Activated naive CD4-positive, alpha-beta T cell treated with anti-CD3 and anti-CD28 coated beads, Interleukin-2, amount 50 U/mL, for 24 hours (primary cell): ENCODE results near the gene PUS1.

Source experiments
- H3K27ac Mint-ChIP-seq: one replicate; pipeline ENCODE4 v1.8.0; 2021; ENCODE audit warnings: mild to moderate bottlenecking, mixed read lengths
- H3K27me3 Mint-ChIP-seq: one replicate; pipeline ENCODE4 v1.8.0; 2021; ENCODE audit warnings: mixed read lengths
- H3K36me3 Mint-ChIP-seq: one replicate; pipeline ENCODE4 v1.8.0; 2021; ENCODE audit warnings: mixed read lengths
- H3K4me1 Mint-ChIP-seq: one replicate; pipeline ENCODE4 v1.8.0; 2021; ENCODE audit warnings: mixed read lengths
- H3K4me3 Mint-ChIP-seq: one replicate; pipeline ENCODE4 v1.8.0; 2021; ENCODE audit warnings: mild to moderate bottlenecking, mixed read lengths
- H3K9me3 Mint-ChIP-seq: one replicate; pipeline ENCODE4 v1.8.0; 2021; ENCODE audit warnings: mixed read lengths

The PUS1 gene

DNA sequence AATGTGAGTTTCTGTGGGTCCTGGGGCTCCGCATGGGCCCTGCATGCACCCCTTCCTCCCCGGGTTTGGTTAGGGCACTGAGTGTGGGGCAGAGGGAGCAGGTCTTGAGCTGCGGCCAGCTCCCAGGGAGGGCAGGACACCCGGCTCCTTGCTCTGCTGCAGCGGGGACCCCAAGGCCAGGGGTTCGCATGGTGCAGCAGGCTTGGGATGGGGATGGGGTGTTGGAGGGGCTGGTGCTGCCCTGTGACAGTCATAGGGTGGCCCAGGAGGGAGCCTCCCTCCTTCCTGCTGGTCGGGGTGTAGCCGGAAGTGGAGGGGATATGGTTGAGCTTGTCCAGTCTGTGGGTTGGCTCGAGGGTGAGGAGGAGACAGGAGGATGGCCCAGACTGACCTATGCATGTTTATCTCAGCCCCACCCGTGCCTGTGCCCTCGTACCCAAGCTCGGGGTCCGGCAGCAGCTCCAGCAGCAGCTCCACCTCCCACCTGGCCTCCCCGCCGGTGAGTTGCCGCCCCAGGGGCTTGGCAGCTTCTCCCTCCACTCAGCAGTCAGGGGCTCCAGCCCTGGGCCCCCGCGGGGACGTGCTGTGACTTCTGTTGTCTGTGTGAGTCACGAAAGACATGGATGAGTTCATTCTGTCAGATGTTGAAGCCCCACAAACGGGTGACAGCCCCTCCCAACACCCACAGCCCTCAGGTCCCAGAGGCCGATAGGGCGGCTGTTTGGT lies 18.6 kb upstream of the PUS1 start:
- Mint-ChIP-seq H3K27me3 (no peaks in the 10 kb centered on the region), H3K4me3 (no peak overlapping the region), H3K36me3 (no peaks in the 10 kb centered on the region), H3K4me1 (peaks cover 2% of the 10 kb centered on the region), H3K9me3 (no peaks in the 10 kb centered on the region), H3K27ac (no peak overlapping the region)

GRCh38 chr12:131911028-131911650 lies 17.9 kb upstream of the PUS1 start:
- no peaks in the 10 kb centered on the region for H3K4me1 Mint-ChIP-seq
- H3K36me3 Mint-ChIP-seq, result no peaks in the 10 kb centered on the region
- no peaks in the 10 kb centered on the region for H3K9me3 Mint-ChIP-seq
- no peak overlapping the region for H3K27ac Mint-ChIP-seq
- H3K27me3 Mint-ChIP-seq, result no peaks in the 10 kb centered on the region
- H3K4me3 Mint-ChIP-seq, result no peak overlapping the region

GRCh38 chr12:131911851-131912477 lies 17.1 kb upstream of the PUS1 start:
- Mint-ChIP-seq H3K9me3 (no peaks in the 10 kb centered on the region), H3K4me1 (no peaks in the 10 kb centered on the region), H3K36me3 (no peaks in the 10 kb centered on the region), H3K4me3 (no peak overlapping the region), H3K27ac (no peak overlapping the region), H3K27me3 (no peaks in the 10 kb centered on the region)

GRCh38 chr12:131912518-131913274 lies 16.4 kb upstream of the PUS1 start:
- H3K4me3 Mint-ChIP-seq, result no peak overlapping the region
- no peaks in the 10 kb centered on the region for H3K4me1 Mint-ChIP-seq
- no peak overlapping the region for H3K27ac Mint-ChIP-seq
- H3K9me3 Mint-ChIP-seq, result no peaks in the 10 kb centered on the region
- no peaks in the 10 kb centered on the region for H3K36me3 Mint-ChIP-seq
- H3K27me3 Mint-ChIP-seq, result no peaks in the 10 kb centered on the region

GRCh38 chr12:131913666-131914065 lies 15.4 kb upstream of the PUS1 start:
- H3K9me3 Mint-ChIP-seq, result no peaks in the 10 kb centered on the region
- H3K27ac Mint-ChIP-seq, result no peak overlapping the region
- no peaks in the 10 kb centered on the region for H3K27me3 Mint-ChIP-seq
- H3K4me1 Mint-ChIP-seq, result no peaks in the 10 kb centered on the region
- no peak overlapping the region for H3K4me3 Mint-ChIP-seq
- H3K36me3 Mint-ChIP-seq, result no peaks in the 10 kb centered on the region

GRCh38 chr12:131914179-131914702 lies 14.8 kb upstream of the PUS1 start:
- H3K4me3 Mint-ChIP-seq, result no peak overlapping the region
- no peaks in the 10 kb centered on the region for H3K9me3 Mint-ChIP-seq
- H3K36me3 Mint-ChIP-seq, result no peaks in the 10 kb centered on the region
- no peak overlapping the region for H3K27ac Mint-ChIP-seq
- no peaks in the 10 kb centered on the region for H3K4me1 Mint-ChIP-seq
- no peaks in the 10 kb centered on the region for H3K27me3 Mint-ChIP-seq

- Mint-ChIP-seq H3K27ac (no peak overlapping the region), H3K36me3 (no peaks in the 10 kb centered on the region), H3K9me3 (no peaks in the 10 kb centered on the region), H3K4me1 (no peaks in the 10 kb centered on the region), H3K4me3 (no peak overlapping the region), H3K27me3 (no peaks in the 10 kb centered on the region)
Measured at GRCh38 chr12:131915000-131915689, 13.9 kb upstream of the PUS1 start.

DNA sequence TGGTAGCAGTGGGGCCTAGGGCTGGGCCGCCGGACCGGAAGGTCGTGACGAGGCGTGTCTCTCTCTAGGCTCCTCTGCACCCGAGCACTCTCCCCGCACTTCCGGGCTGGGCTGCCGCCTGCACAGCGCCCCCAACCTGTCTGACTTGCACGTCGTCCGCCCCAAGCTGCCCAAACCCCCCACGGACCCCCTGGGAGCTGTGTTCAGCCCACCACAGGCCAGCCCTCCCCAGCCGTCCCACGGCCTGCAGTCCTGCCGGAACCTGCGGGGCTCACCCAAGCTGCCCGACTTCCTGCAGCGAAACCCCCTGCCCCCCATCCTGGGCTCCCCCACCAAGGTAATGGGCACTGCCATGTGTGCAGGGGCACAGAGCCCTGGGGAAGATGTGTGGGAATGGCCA lies 13.3 kb upstream of the PUS1 start:
- Mint-ChIP-seq H3K36me3 (no peaks in the 10 kb centered on the region), H3K9me3 (no peaks in the 10 kb centered on the region), H3K4me1 (no peaks in the 10 kb centered on the region), H3K4me3 (no peak overlapping the region), H3K27me3 (no peaks in the 10 kb centered on the region), H3K27ac (no peak overlapping the region)

- Mint-ChIP-seq H3K36me3 (no peaks in the 10 kb centered on the region), H3K4me3 (no peak overlapping the region), H3K27me3 (no peaks in the 10 kb centered on the region), H3K9me3 (no peaks in the 10 kb centered on the region), H3K27ac (no peak overlapping the region), H3K4me1 (no peaks in the 10 kb centered on the region)
Measured at GRCh38 chr12:131916306-131917138, 12.6 kb upstream of the PUS1 start.

DNA sequence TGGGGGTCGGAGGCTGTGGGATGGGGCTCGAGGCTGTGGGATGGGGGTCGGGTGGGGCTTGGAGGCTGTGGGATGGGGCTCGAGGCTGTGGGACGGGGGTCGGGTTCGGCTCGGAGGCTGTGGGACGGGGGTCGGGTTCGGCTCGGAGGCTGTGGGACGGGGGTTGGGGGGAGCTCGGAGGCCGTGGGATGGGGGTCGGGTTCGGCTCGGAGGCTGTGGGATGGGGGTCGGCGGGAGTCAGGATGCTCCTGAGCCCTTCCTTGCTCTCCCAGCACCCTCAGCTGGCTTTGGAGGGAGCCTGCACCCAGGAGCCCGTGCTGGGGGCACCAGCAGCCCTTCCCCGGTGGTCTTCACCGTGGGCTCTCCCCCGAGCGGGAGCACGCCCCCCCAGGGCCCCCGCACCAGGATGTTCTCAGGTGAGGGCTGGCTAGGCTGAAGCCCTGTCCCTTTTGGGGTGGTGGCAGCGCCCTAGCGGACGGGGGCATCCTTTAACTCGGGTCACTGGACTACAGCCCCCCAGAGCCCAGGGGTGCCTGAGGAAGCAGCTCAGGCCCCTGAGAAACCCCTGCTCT lies 11.9 kb upstream of the PUS1 start:
- no peak overlapping the region for H3K27ac Mint-ChIP-seq
- H3K4me1 Mint-ChIP-seq, result no peaks in the 10 kb centered on the region
- no peaks in the 10 kb centered on the region for H3K27me3 Mint-ChIP-seq
- no peak overlapping the region for H3K4me3 Mint-ChIP-seq
- H3K36me3 Mint-ChIP-seq, result peaks cover 2% of the 10 kb centered on the region
- H3K9me3 Mint-ChIP-seq, result no peaks in the 10 kb centered on the region

- no peak overlapping the region for H3K27ac Mint-ChIP-seq
- H3K9me3 Mint-ChIP-seq, result no peaks in the 10 kb centered on the region
- H3K4me1 Mint-ChIP-seq, result no peaks in the 10 kb centered on the region
- H3K36me3 Mint-ChIP-seq, result peaks cover 2% of the 10 kb centered on the region
- no peaks in the 10 kb centered on the region for H3K27me3 Mint-ChIP-seq
- H3K4me3 Mint-ChIP-seq, result no peak overlapping the region
Measured at GRCh38 chr12:131917711-131918306, 11.3 kb upstream of the PUS1 start.

GRCh38 chr12:131918311-131919050 lies 10.6 kb upstream of the PUS1 start:
- Mint-ChIP-seq H3K27ac (no peak overlapping the region), H3K4me3 (no peak overlapping the region), H3K36me3 (peaks cover 2% of the 10 kb centered on the region), H3K4me1 (no peaks in the 10 kb centered on the region), H3K27me3 (no peaks in the 10 kb centered on the region), H3K9me3 (no peaks in the 10 kb centered on the region)

DNA sequence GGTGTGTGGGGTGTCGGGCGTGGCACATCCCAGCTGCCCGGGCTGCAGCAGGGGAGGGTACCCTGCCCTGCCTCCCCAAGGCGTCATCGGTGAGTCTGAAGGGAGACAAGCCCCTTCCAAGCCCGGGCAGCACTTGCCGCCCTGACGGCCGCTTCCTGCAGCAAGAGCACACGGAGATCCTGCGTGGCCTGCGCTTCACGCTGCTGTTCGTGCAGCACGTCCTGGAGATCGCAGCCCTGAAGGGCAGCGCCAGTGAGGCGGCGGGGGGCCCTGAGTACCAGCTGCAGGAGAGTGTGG lies 10.1 kb upstream of the PUS1 start:
- Mint-ChIP-seq H3K4me3 (no peak overlapping the region), H3K9me3 (no peaks in the 10 kb centered on the region), H3K27ac (no peak overlapping the region), H3K36me3 (peaks cover 2% of the 10 kb centered on the region), H3K4me1 (no peaks in the 10 kb centered on the region), H3K27me3 (no peaks in the 10 kb centered on the region)
